Right lobe of liver (tissue), 4 donors: ENCODE data around the gene TMCO1.

Source experiments
- POLR2A ChIP-seq: fragments of 450-650 bp; IDR thresholded peaks from one replicate; pipeline ENCODE4 v1.6.1; 2017; ENCODE audit warnings: antibody characterized with exemption, mild to moderate bottlenecking
- TF ChIP-seq, protein P1 (sequence below), 4 donors: fragments of 200-600 bp in 3 of 4; fragments of 450-650 bp in 1 of 4; IDR thresholded peaks; one replicate each; pipeline versions ENCODE4 v1.5.1 to v1.8.0; 2016 to 2022; ENCODE audit warnings: antibody characterized with exemption in 4 of 4, mild to moderate bottlenecking in 2 of 4
- donor health status: DM: no; HTN: no; CAD: no.
- donor health status: DM: no; HTN: no; CAD: no.
- donor health status: DM: no; HTN: yes; CAD: no.

DNA sequence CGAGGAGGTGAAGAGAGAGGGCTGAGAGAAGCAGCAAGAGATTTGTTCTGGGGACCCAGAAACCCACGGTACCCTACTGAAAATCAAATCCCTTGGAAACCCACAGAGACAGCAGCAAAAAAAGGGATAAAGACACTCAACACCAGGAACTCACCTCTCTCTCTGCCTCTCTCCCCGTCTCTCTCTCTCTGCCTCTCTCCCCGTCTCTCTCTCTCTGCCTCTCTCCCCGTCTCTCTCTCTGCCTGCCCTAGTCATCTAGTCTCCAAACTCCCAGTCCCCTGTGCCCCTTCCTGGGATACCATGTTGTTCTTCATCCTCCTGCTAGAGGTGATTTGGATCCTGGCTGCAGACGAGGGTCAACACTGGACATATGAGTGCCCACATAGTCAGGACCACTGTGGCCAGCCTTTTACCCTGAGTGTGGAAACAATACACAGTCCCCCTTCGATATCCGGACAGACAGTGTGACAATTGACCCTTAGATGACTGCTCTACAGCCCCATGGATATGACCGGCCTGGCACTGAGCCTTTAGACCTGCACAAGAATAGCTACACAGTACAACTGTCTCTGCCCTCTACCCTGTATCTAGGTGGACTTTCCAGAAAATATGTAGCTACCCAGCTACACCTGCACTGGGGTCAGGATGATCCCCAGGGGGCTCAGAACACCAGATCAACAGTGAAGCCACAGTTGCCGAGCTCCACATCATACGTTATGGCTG, 60.5 kb downstream of the TMCO1 start:
- TF ChIP-seq, protein P1, sequence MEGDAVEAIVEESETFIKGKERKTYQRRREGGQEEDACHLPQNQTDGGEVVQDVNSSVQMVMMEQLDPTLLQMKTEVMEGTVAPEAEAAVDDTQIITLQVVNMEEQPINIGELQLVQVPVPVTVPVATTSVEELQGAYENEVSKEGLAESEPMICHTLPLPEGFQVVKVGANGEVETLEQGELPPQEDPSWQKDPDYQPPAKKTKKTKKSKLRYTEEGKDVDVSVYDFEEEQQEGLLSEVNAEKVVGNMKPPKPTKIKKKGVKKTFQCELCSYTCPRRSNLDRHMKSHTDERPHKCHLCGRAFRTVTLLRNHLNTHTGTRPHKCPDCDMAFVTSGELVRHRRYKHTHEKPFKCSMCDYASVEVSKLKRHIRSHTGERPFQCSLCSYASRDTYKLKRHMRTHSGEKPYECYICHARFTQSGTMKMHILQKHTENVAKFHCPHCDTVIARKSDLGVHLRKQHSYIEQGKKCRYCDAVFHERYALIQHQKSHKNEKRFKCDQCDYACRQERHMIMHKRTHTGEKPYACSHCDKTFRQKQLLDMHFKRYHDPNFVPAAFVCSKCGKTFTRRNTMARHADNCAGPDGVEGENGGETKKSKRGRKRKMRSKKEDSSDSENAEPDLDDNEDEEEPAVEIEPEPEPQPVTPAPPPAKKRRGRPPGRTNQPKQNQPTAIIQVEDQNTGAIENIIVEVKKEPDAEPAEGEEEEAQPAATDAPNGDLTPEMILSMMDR (IDR thresholded peaks at IDR 0.05): no peak
- TF ChIP-seq POLR2A: no peak
